GM21390 (cell line): ENCODE data around the gene CAVIN2.
A peak's percentile ranks its signal among the peaks of the same experiment; 100 is the strongest.

Source experiments
- ATAC-seq: cut with Tn5 transposase; IDR thresholded peaks from one replicate; pipeline ENCODE4 v1.9.1; 2021; ENCODE audit not compliant: unreplicated experiment

Gene CAVIN2

DNA sequence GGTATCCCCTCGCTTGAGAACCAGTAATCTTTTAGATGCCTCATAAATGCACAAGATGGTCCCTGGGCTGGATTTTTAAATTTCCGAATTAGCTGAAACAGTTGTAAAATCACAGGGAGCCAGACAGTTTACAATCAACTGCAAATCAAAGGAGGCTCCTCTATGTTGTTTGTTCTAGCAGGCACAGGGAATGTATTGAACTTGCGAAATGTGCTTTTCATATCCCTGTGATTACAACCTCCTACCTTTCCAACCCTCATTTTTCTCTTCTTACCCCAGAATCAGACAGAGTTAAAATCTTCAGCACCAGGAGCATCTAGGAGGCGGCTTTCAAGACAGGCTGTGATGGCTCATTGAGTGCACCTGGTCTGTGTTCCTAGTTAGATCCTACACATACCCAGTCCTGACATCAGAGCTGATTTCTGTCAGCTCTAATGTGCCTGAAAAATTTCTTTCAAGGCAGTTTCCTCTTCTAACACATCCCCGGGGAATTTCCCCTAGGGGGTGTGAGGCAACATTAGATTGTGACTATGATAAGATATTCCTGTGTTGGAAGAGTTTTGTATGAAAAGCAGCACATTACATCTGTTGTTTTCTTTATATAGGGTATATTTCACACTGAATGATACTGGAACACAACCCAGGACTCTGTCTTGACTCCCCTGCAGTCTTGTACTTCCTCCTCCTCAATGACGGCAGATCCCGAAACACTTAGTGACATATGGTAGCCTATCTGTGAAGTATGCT is 17.9 kb upstream of the CAVIN2 start:
- ATAC-seq = no peak

GRCh38 chr2:191863988-191864387 is 17.1 kb upstream of the CAVIN2 start:
- no peak for ATAC-seq

DNA sequence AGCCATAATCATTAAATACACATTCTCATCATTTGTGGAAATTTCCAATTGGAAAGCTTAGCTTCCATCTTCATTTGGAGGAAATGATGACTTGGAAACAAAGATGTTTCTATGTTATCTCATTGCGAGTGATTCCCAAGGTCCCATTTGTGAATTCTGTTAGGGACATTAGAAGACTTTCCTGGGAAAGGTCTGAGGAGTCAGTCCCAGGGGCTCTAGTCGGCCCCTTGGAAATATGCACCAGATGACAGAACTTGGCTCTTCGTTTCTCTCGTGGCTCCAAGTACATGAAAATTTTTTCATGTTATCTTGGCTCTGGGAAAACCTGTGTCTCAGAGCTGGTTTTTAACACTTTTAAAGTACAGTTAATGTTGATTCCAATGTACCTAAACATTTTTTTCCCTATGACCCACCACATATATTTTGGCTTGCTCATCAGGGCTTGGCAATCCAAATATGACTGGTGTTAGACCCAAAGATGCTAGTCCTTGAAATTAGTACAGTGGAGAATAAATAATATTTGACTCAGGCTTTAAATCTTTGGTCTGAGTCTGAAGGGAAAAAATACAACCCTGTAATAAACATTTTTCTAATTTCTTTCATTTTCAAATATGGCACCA is 15.4 kb upstream of the CAVIN2 start:
- ATAC-seq = no peak

DNA sequence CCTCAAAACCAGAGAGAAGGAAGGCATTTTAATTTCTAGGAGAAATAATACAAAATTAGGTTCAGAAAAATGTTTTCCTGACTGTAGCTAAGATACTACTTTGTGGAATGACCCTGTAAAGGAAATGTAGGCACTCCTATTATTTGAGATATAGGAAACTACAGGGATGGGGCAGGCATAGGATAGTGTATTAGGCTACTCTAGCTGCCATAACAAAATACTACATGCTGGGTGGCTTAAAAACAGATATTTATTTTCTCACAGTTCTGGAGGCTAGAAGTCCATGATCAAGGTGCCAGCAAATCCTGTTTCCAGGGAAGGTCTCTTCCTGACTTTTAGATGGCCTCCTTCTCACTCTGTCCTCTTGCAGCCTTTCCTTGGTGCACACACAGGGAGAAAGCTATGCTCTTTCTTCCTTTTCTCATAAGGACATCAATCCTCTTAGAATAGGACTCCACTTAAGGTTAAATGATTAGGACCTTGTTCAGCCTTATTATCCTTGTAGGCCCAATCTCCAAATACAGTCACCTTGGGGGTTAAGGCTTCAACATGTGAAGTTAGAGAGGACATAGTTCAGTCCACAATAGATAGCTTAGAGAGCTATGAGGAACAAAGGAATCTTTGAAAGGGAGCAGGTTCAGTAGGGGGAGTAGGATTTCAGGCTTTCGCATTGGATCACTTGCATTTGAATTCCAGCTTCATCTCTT is 14.0 kb upstream of the CAVIN2 start:
- ATAC-seq = no peak

- no peak for ATAC-seq
Measured at GRCh38 chr2:191859681-191860080, 12.8 kb upstream of the CAVIN2 start.

GRCh38 chr2:191857886-191858285 is 11.0 kb upstream of the CAVIN2 start:
- no peak for ATAC-seq

DNA sequence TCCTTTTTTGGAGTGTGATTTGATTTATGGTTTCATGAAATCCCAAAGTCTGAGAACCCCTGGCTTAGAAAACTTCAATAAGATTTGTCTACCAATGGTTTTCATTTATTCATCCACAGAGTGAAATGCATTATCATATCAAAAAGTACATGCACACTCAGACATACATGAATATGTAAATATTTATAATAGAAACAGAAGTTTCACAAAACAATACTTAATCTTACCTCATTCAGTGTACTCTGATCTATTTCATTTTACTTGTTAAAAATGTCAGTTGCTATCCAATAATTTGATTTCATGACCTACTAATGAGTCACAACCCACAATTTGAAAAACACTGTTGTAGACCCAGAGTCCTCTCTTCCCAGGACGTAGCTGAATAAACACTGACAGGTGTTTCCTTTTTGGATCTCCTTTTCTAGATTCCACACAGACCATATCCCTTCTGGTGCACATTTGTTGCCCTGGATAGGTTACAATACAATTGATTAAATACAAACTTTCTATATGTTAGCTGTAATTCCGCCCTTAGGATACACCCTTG is 10.4 kb upstream of the CAVIN2 start:
- no peak for ATAC-seq

DNA sequence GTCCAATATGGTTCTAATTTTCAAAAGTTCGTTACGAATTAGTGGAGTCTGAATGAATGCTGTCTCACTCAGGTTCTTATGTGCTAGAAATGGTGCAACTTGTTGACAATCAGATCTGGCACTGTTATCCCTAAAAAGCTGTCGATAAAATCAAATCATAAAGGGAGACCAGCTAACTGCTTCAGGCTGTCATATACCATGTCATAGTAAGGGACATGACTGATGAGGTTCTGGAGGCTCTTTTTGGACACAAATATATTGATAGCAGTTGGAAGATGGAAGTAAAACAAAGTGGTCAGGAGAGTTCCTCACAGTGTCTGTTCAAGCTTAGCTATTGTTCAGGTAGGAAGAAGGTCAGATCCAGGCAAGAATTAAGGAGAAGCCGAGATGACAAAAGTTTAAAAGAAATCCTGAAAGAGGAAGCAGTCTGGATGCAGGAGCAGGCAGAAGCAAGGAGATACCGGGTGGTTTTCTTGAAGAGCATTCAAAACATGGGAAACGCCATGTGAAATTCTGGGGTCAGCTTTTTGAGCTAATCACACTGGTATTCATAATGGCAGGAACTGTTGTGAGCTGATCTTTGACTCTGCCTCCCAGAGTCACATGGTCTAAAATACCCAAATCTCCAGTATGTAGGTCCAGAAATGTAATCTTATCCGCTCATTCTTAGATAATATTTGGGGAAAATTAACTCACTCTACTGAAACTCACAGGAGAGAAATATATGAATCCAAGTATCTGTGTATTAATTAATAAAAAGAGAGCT is 9.4 kb upstream of the CAVIN2 start:
- ATAC-seq = no peak

DNA sequence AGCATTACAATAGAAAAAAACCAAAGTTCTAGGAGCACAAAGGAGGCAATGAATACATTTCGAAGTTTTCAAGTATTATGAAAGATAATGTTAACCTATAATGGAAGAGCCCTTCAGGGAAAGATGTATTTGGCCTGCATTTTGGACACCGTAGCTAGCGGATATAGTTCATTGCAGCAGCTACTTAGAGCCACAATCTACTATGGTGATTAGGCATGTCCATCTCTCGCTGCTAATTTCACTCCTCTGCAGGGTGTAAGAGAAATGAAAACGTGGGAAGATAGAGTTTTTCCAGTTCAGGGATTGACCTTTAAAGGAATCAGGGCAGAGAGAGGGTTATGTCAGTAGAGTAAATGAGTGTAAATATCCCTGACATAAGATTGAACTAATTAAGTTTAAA is 8.5 kb upstream of the CAVIN2 start:
- no peak for ATAC-seq

DNA sequence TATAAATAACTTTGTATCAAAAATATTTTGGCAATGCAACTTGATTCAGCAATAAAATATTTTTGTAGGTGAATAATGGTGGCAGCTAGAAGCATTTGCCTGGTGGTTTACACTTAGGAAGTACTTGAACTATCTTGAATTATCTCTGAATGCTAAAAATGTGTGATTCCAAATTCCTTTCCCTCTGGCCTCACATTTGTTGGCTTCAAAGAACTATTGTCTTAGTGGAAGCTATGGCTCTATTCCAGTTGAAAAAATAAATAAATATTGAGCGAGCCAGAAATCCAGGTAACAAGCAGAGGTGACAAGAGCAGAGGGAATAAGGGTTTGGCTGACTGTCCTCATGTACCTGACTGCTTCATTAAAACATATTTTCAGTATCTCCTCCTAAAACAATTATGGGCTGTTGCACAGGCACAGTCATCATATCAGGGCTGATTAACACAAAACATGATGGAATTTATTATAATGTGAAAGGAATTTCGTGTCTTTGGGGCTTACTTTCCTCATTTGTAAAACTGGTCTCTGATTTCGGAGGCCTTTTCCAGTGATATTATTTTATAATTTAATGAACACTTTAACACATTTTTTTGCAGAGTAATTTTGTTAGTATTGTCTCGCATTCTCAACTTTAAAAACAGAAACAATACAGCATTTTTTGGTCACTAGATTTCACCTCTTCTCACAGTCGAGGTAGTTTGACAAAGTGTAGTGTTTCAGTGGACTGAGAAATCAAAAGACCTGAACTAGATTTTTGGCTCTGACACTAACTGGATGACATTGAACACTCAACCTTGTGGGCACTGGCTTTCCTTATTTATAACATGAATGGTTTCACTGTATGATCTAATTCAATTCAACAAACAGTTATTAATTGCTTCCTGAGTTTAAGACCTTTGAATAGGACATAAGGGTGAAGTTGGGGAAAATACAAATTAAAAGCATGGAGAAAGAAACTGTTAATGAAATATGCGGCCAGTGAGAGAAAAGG is 7.8 kb upstream of the CAVIN2 start:
- no peak for ATAC-seq

- no peak for ATAC-seq
Measured at GRCh38 chr2:191853843-191854242, 7.0 kb upstream of the CAVIN2 start.

DNA sequence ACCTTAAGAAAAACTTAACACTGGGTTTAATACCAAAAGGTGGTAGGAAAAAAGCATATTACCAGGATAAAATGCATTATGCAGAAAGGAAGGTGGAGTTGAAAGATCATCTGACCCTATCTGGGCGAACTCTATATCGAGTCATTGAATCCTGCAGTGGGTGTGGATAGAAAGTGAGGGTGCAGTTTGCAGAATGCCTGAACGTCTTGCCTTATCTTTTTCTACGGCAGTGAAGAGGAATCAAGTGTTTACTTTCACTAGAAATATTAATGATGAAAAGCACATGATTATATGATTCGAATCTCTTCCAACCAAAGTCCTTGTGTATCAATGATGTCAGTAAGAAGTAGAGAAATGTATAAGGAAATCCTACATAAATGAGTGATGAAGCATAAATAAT is 4.3 kb upstream of the CAVIN2 start:
- ATAC-seq = no peak

DNA sequence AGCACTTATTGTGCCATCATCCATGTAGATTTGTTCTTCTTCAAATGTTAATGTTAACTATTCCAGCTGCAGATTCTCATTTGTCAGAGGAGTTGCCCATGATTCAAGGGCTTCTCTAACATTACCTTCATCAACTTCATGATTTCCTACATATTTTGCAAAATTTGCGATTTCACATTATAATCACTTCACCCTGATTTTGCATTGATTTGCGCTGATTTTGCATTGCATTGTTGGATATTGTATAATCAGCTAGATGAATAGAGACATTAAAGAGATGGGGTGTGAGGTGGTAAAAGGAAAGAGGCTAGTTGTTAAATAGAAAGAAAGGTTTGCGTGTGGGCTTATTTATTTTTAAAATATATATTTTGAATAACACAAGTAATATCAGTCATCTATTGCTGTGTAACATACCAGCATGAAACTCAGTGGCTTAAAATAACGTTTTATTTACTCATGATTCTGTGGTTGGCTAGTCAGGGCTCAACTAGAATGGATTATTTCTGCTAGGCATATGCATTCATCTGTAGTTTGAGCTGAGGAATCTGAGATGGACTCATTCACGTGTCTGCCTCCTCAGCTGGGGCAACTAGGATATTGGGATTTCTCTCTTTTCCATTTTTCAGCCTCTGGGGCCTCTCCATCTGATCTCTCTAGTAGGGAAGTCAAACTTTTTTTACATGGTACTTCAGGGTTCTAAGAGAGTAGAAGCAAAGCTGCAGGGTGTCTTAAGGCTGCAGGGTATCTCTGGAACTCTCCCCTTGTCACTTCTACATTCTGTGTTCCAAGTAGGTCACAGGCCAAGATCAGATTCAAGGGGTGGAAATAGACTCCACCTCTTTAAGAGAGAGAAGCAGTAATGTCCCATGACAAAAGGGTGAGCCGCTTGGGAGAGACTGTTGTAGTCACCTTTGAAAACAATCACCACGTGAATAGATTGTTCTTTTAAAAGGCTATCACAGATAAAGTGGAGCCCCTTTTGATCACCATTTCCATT is 2.2 kb upstream of the CAVIN2 start:
- ATAC-seq = no peak

- no peak for ATAC-seq
Measured at GRCh38 chr2:191847764-191848163, 876 bp upstream of the CAVIN2 start.

GRCh38 chr2:191845876-191846514 is 893 bp downstream of the CAVIN2 start:
- ATAC-seq = peak; percentile 28

GRCh38 chr2:191845248-191845715 is 1.6 kb downstream of the CAVIN2 start:
- ATAC-seq = no peak

DNA sequence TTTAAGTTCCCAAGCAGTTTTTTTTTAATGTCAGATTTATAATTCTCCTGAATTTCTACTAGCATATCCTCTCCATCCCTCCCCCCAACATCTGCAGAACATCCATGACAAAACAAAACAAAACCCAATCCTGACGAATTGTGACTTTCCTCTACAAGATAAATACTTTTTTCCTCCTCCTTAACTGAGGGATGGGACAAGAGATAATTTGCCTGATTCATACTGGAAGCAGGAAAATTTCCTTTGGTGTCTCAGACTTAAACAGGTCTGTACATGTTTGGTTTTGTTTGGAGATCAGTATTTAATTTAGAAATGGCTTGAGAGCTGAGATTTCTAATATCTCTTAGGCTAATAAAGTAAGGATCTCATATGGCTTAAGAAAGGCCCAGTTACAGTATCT is 2.2 kb downstream of the CAVIN2 start:
- no peak for ATAC-seq

- no peak for ATAC-seq
Measured at GRCh38 chr2:191840921-191841320, 6.0 kb downstream of the CAVIN2 start.
